Anterior cingulate cortex (tissue), 58 donors: Measurements from ENCODE around the gene TNK1.

Experiments
- DNase-seq, 58 donors: peaks; one replicate each; lab custom pipeline; 2025; lab: John Stamatoyannopoulos, UW

Gene TNK1

GRCh38 chr17:7426896-7427489, 46.1 kb downstream of the TNK1 start:
- no peak for DNase-seq

GRCh38 chr17:7427549-7427948, 46.7 kb downstream of the TNK1 start:
- DNase-seq, result no peak

GRCh38 chr17:7428557-7428956, 47.7 kb downstream of the TNK1 start, which contains the start of gene SPEM3:
Gene SPEM3 (plus strand): TSS chr17:7428857. CDS start chr17:7428903, 46 bp downstream.
- no peak for DNase-seq

- DNase-seq, result no peak
Measured at GRCh38 chr17:7429722-7430121, 48.8 kb downstream of the TNK1 start.

- no peak for DNase-seq
Measured at GRCh38 chr17:7431231-7431630, 50.3 kb downstream of the TNK1 start.

- DNase-seq, result no peak
Measured at GRCh38 chr17:7432296-7432695, 51.4 kb downstream of the TNK1 start.

- peak in 1 of 58 donors; percentile 31 for DNase-seq
Measured at GRCh38 chr17:7435676-7436555, 55.0 kb downstream of the TNK1 start.

- DNase-seq, result peak in 48 of 58 donors; percentile 25 to 76 (median 55)
Measured at GRCh38 chr17:7436556-7437368, 55.9 kb downstream of the TNK1 start.

- DNase-seq, result no peak
Measured at GRCh38 chr17:7437369-7437863, 56.5 kb downstream of the TNK1 start.

- DNase-seq, result peak in 45 of 58 donors; percentile 18 to 68 (median 43)
Measured at GRCh38 chr17:7437950-7438614, 57.2 kb downstream of the TNK1 start.

GRCh38 chr17:7438656-7439460, 58.0 kb downstream of the TNK1 start:
- DNase-seq, result no peak
